HG02973 (cell line): ENCODE results near the gene LTV1.
"Not testable (repeated sequence)": the region's sequence is repeated elsewhere in the genome, so short reads cannot be mapped to it uniquely, and the experiment has no call there.

ENCODE experiments used
- ATAC-seq: cut with Tn5 transposase; IDR thresholded peaks from one replicate; pipeline ENCODE4 v1.9.1; 2021; ENCODE audit warnings: moderate library complexity; ENCODE audit not compliant: unreplicated experiment

LTV1 gene

GRCh38 chr6:143842902-143843676, at the start of gene LTV1:
LTV1 (plus strand) TSS chr6:143843338; CDS start chr6:143843478, 140 bp downstream.
- ATAC-seq = peak; percentile 99

GRCh38 chr6:143796551-143796950, 46.6 kb upstream of the LTV1 start:
- ATAC-seq = not testable (repeated sequence)

GRCh38 chr6:143798487-143798886, 44.7 kb upstream of the LTV1 start:
- ATAC-seq = not testable (repeated sequence)

- ATAC-seq = no peak
Measured at GRCh38 chr6:143802833-143803565, 40.1 kb upstream of the LTV1 start.

GRCh38 chr6:143803769-143804568, 39.2 kb upstream of the LTV1 start:
- no peak for ATAC-seq

- no peak for ATAC-seq
Measured at GRCh38 chr6:143804835-143805239, 38.3 kb upstream of the LTV1 start.

GRCh38 chr6:143806282-143807102, 36.6 kb upstream of the LTV1 start:
- no peak for ATAC-seq

GRCh38 chr6:143807103-143807772, 35.9 kb upstream of the LTV1 start:
- no peak for ATAC-seq

GRCh38 chr6:143810745-143811144, 32.4 kb upstream of the LTV1 start:
- ATAC-seq = no peak

GRCh38 chr6:143811501-143812157, 31.5 kb upstream of the LTV1 start:
- ATAC-seq = no peak

- ATAC-seq = no peak
Measured at GRCh38 chr6:143817621-143818020, 25.5 kb upstream of the LTV1 start.

GRCh38 chr6:143821359-143821758, 21.8 kb upstream of the LTV1 start:
- no peak for ATAC-seq

GRCh38 chr6:143822584-143823024, 20.5 kb upstream of the LTV1 start:
- no peak for ATAC-seq

- ATAC-seq = no peak
Measured at GRCh38 chr6:143823548-143823947, 19.6 kb upstream of the LTV1 start.

GRCh38 chr6:143828572-143828971, 14.6 kb upstream of the LTV1 start:
- ATAC-seq = no peak

- ATAC-seq = no peak
Measured at GRCh38 chr6:143836150-143836549, 7.0 kb upstream of the LTV1 start.

GRCh38 chr6:143838395-143838794, 4.7 kb upstream of the LTV1 start:
- no peak for ATAC-seq

GRCh38 chr6:143839196-143839595, 3.9 kb upstream of the LTV1 start:
- ATAC-seq = no peak

- no peak for ATAC-seq
Measured at GRCh38 chr6:143840595-143841265, 2.4 kb upstream of the LTV1 start.
